Keratinocyte (primary cell): ENCODE measurements around the gene CCNI. TPM values are rescaled to one million over a fixed set of nuclear protein-coding genes. Genes with fewer than 3 reads are reported as not detected.

Experiments
- DNase-seq: peaks from one replicate; pipeline ENCODE4 v3.0.0-alpha.2; 2011; ENCODE audit warnings: low read depth, missing footprints, low spot score
- FAIRE-seq: peaks from 2 replicates; lab custom pipeline; 2011; peaks lifted over from hg19 to GRCh38; lab: Jason Lieb, UNC
- H2AFZ ChIP-seq: 2 replicates; pipeline ENCODE4 v1.6.0; 2012; ENCODE audit warnings: low read length, control low read depth, inconsistent platforms; ENCODE audit not compliant: control insufficient read depth
- H3K27ac ChIP-seq: 2 replicates; pipeline ENCODE4 v1.5.1; 2011; ENCODE audit warnings: low read length; ENCODE audit not compliant: control insufficient read depth, insufficient read depth
- H3K27me3 ChIP-seq: 3 replicates; pipeline ENCODE4 v1.6.0; 2011; ENCODE audit warnings: low read length; ENCODE audit not compliant: control insufficient read depth, insufficient read depth; ENCODE audit errors: extremely low read depth
- H3K36me3 ChIP-seq, 2 experiments: 2 replicates in 1 of 2; 3 replicates in 1 of 2; pipeline ENCODE4 v1.5.1; 2011; ENCODE audit warnings: low read length in 2 of 2, mild to moderate bottlenecking in 1 of 2; ENCODE audit not compliant: control insufficient read depth in 2 of 2, insufficient read depth in 2 of 2; ENCODE audit errors: extremely low read depth in 1 of 2
- H3K4me1 ChIP-seq: 3 replicates; pipeline ENCODE4 v1.5.1; 2011; ENCODE audit warnings: low read length; ENCODE audit not compliant: control insufficient read depth, insufficient read depth; ENCODE audit errors: extremely low read depth
- H3K4me2 ChIP-seq: 3 replicates; pipeline ENCODE4 v1.6.0; 2011; ENCODE audit warnings: low read depth, low read length; ENCODE audit not compliant: control insufficient read depth, insufficient read depth; ENCODE audit errors: extremely low read depth
- H3K4me3 ChIP-seq, 3 experiments: fragments of 200-600 bp in 1 of 3; sonication (generic) in 1 of 3; 2 replicates in 2 of 3; 3 replicates in 1 of 3; pipeline ENCODE4 v1.5.1; 2011 to 2016; ENCODE audit warnings: low read length in 3 of 3, mild to moderate bottlenecking in 3 of 3, control low read depth in 2 of 3, inconsistent platforms in 1 of 3, low read depth in 1 of 3, mixed read lengths in 1 of 3, mixed run types in 1 of 3, moderate library complexity in 1 of 3; ENCODE audit not compliant: control insufficient read depth in 2 of 3, insufficient read depth in 2 of 3; ENCODE audit errors: extremely low read depth in 1 of 3
- H3K79me2 ChIP-seq: 2 replicates; pipeline ENCODE4 v1.6.0; 2012; ENCODE audit warnings: low read length; ENCODE audit not compliant: control insufficient read depth, insufficient read depth
- H3K9ac ChIP-seq: 3 replicates; pipeline ENCODE4 v1.6.0; 2011; ENCODE audit warnings: low read length; ENCODE audit not compliant: control insufficient read depth, insufficient read depth; ENCODE audit errors: extremely low read depth
- H3K9me1 ChIP-seq: 3 replicates; pipeline ENCODE4 v1.6.0; 2011; ENCODE audit warnings: low read length; ENCODE audit not compliant: control insufficient read depth, insufficient read depth; ENCODE audit errors: extremely low read depth
- H3K9me3 ChIP-seq: 2 replicates; pipeline ENCODE4 v1.5.1; 2012; ENCODE audit warnings: low read depth, low read length; ENCODE audit not compliant: control insufficient read depth
- H4K20me1 ChIP-seq: 3 replicates; pipeline ENCODE4 v1.6.0; 2011; ENCODE audit warnings: low read length; ENCODE audit not compliant: control insufficient read depth, insufficient read depth; ENCODE audit errors: extremely low read depth
- EZH2 ChIP-seq: IDR thresholded peaks from one replicate; pipeline ENCODE4 v1.6.1; 2012; ENCODE audit warnings: inconsistent platforms, mild to moderate bottlenecking, low read length, moderate library complexity
- dilution Hi-C: fragments of 300-500 bp; cut with MboI; formaldehyde crosslinking; loops from one replicate; pipeline ENCODE4 v1.7.0; 2020; ENCODE audit warnings: low sequenced_read_pairs; ENCODE audit not compliant: extremely low pct_ligation_motif_present
- polyA plus RNA-seq, 5 experiments: library from polyadenylated mRNA; depleted of rRNA in 3 of 5; stranded (reverse) in 3 of 5; stranded (forward) in 1 of 5; unstranded in 1 of 5; fragments of >200 nt; gene quantifications; 1 replicate in 1 of 5; 2 replicates in 3 of 5; 3 replicates in 1 of 5; pipeline versions ENCODE4 v1.2.1 to v1.2.3, GENCODE V29; 2011 to 2012; ENCODE audit warnings: missing spikeins in 2 of 5, low read depth in 1 of 5, low replicate concordance in 1 of 5
- TF ChIP-seq, protein P1 (sequence below), 3 experiments: IDR thresholded peaks in 1 of 3; conservative IDR thresholded peaks in 1 of 3; optimal IDR thresholded peaks in 1 of 3; 2 replicates in 2 of 3; 3 replicates in 1 of 3; pipeline versions ENCODE3 to v1.5.1; 2011; ENCODE audit warnings: low read length in 3 of 3, mild to moderate bottlenecking in 3 of 3, moderate library complexity in 2 of 3, control low read depth in 1 of 3, inconsistent platforms in 1 of 3; ENCODE audit not compliant: insufficient read depth in 2 of 3; ENCODE audit errors: extremely low read depth in 1 of 3

The CCNI gene
- polyA plus RNA-seq, 1 donor (not counting 4 experiments of a cell fraction or from before 2014, with no cell fraction given), result 150 TPM

DNA sequence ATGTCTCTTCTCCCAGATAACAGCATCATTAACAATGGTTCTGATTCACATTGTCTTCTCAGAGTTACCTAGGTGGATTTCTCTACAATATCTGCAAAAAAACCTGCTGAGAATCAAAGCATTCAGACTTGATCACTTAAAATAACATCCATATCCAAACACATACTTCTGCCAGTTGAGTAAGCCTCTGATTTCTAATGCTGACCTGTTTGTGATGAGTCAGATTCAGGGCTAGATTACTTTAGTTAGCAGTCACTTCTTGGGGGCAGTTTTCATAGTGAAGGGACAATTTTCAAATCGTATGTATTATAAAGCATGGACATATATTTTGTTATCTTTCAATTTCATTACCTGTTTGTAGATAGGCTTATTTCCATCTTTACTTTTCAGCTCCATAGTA, 35.5 kb downstream of the CCNI start:
- Histone ChIP-seq H4K20me1 (no peaks in the 10 kb centered on the region), H3K9ac (no peak overlapping the region), H3K36me3 (peaks cover 0 to 9% of the 10 kb centered on the region in 2 experiments), H3K4me2 (no peak overlapping the region), H3K27me3 (no peaks in the 10 kb centered on the region), H3K9me1 (no peaks in the 10 kb centered on the region), H3K27ac (no peak overlapping the region), H3K9me3 (no peaks in the 10 kb centered on the region), H3K79me2 (no peaks in the 10 kb centered on the region), H3K4me1 (no peaks in the 10 kb centered on the region), H2AFZ (no peak overlapping the region), H3K4me3 (no peak overlapping the region)
- dilution Hi-C loops, result no loop called here
- DNase-seq (no peak), FAIRE-seq (peak; percentile 67)
- TF ChIP-seq EZH2, result no peak
- TF ChIP-seq, protein P1, sequence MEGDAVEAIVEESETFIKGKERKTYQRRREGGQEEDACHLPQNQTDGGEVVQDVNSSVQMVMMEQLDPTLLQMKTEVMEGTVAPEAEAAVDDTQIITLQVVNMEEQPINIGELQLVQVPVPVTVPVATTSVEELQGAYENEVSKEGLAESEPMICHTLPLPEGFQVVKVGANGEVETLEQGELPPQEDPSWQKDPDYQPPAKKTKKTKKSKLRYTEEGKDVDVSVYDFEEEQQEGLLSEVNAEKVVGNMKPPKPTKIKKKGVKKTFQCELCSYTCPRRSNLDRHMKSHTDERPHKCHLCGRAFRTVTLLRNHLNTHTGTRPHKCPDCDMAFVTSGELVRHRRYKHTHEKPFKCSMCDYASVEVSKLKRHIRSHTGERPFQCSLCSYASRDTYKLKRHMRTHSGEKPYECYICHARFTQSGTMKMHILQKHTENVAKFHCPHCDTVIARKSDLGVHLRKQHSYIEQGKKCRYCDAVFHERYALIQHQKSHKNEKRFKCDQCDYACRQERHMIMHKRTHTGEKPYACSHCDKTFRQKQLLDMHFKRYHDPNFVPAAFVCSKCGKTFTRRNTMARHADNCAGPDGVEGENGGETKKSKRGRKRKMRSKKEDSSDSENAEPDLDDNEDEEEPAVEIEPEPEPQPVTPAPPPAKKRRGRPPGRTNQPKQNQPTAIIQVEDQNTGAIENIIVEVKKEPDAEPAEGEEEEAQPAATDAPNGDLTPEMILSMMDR (optimal IDR thresholded peaks at IDR 0.05 in 1 of 3, IDR thresholded peaks at IDR 0.05 in 1 of 3, conservative IDR thresholded peaks at IDR 0.05 in 1 of 3; ENCODE audit: extremely low read depth in 1 of 3, insufficient read depth in 2 of 3, low read length in 3 of 3), result no peak

DNA sequence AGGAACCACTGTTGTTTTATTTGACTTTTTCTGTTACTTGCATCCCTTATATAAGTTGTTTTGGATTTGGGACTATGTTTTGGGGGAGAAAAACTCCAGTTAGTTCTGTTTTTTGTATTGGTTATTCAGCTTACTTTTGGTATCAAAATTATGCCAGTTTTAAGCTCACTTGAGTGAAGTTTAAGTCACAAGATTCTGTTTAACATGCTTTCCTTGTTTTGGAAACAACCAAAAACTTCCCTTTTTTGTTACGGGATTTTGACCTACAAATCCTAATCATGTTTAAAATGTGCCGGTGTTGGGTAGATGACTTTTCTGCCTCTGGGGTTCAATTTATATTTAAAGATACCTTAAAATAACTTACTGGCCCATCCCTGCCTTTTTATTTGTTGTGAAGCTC, 36.0 kb downstream of the CCNI start:
- no peaks in the 10 kb centered on the region for H3K9me3 ChIP-seq
- TF ChIP-seq EZH2, result no peak
- TF ChIP-seq, protein P1 (optimal IDR thresholded peaks at IDR 0.05 in 1 of 3, IDR thresholded peaks at IDR 0.05 in 1 of 3, conservative IDR thresholded peaks at IDR 0.05 in 1 of 3; ENCODE audit: extremely low read depth in 1 of 3, insufficient read depth in 2 of 3, low read length in 3 of 3), result no peak
- H3K27me3 ChIP-seq, result no peaks in the 10 kb centered on the region

More for the DNA sequence above, 36.0 kb downstream of the CCNI start:
- H3K9me1 ChIP-seq, result no peaks in the 10 kb centered on the region
- DNase-seq (no peak), FAIRE-seq (no peak)
- H3K36me3 ChIP-seq, result peaks cover 4 to 9% of the 10 kb centered on the region in 2 experiments
- H4K20me1 ChIP-seq, result no peaks in the 10 kb centered on the region
- H3K79me2 ChIP-seq, result no peaks in the 10 kb centered on the region
- dilution Hi-C loops, result no loop called here
- H3K9ac ChIP-seq, result no peak overlapping the region
- H3K4me2 ChIP-seq, result no peak overlapping the region
- no peak overlapping the region for H2AFZ ChIP-seq
- H3K4me3 ChIP-seq, result no peak overlapping the region
- no peak overlapping the region for H3K27ac ChIP-seq
- H3K4me1 ChIP-seq, result no peaks in the 10 kb centered on the region
